ENCODE measurements around the gene PPP5C.
A peak's percentile ranks its signal among the peaks of the same experiment; 100 is the strongest.
"Not testable (repeated sequence)": the region's sequence is repeated elsewhere in the genome, so short reads cannot be mapped to it uniquely, and the experiment has no call there.

The PPP5C gene

GRCh38 chr19:46409191-46409590 is 62.3 kb downstream of the PPP5C start:
- no peak for DNase-seq (ENCODE audit: low read depth)

DNA sequence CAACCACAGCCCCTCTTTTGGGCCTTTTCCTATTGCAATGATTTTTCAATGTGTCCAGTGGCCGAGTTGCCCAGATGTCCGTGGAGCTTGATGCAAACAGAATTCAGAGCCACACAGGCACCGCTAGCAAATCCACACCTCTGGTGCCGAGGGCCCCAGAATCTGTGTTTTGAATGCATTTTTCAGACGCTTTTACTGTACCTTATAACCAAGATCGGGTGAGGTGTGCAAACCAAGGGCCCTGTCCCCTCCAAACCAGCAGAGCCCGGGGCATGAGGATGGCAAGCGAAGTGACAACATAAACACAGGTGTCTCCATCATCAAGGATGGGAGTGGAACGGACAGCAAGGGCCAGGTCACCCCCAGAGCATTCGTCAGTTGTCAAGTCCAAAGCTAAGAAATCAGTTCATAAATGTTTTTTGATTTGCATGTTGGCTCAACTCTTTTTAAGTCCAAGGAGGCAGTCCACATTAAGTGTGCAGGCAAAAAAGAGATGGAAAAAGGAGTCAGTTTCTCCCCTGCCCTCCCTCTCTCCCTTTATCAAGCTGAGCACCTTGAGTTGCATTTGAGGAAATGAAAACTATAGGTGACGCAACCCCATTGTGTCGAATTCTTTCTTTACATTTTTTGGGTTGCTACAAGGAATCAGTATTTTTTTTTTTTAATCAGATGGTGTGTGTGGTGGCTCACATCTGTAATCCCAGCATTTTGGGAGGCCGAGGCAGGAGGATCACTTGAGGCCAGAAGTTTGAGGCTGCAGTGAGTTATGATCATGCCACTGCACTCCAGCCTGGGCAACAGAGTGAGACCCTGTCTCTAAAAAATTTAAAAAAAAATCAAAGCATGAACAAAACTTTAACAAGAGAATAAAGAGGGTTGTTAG is 63.6 kb downstream of the PPP5C start:
- no peak for DNase-seq (ENCODE audit: low read depth)

GRCh38 chr19:46411088-46411924 is 64.4 kb downstream of the PPP5C start:
- no peak for DNase-seq (ENCODE audit: low read depth)

DNA sequence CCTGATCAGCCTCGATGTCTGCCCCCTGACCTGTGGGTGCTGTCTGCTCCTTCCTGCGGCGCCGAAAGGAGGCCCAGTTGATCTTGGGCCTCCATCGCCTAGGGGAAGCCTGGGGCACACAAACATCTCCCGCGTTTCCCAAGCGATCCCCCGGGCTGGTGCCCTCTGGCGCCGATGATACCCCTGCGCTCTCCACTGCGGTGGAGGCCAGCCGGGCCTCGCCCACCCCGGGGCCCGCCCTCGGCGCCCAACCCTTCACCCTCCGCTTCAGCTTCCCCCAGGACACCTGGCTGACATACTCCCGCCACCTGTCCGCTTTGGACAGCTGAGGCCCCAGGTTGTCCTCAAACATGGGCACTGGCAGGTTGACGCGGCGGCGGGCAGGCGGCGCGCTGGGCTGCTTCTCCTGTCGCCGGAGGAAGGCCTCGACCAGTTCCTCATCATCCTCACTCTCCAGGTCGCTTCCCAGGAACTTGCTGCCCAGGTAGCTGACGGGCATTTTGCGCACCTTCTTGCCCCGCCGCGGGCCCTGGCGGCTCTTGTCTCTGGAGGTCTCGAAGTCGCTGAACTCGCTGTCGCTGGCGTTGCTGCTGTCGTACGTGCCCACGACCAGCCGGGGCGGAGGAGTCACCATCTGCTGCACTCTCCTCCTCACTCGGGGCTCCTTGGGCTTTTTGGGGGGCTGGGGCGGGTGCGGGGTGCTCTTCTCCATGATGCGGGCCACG is 65.2 kb downstream of the PPP5C start:
- DNase-seq (ENCODE audit: low read depth): no peak

- DNase-seq (ENCODE audit: low read depth): no peak
Observed at GRCh38 chr19:46412650-46413261, 65.9 kb downstream of the PPP5C start.

GRCh38 chr19:46413262-46414031 is 66.6 kb downstream of the PPP5C start, which contains the start of gene CCDC8:
Gene CCDC8 (minus strand): TSS chr19:46413564. CDS start chr19:46412810, 754 bp downstream.
- peak; percentile 77 for DNase-seq (ENCODE audit: low read depth)

DNA sequence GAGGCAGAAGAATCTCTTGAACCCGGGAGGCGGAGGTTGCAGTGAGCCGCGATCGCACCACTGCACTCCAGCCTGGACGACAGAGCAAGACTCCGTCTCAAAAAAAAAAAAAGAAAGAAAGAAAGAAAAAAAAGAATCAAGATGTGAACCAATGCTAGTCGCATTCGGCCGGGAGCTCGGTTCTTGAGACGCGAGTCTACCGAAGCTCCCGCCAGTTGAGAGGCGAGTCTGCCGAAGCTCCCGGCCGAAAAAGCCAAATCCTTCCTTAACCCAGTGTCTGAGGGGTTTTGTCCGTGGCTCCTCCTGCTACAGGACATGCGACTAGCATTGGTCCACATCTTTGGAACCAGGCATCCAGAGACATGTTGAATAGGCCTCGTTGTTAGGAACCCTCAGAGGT is 68.0 kb downstream of the PPP5C start:
- DNase-seq (ENCODE audit: low read depth): not testable (repeated sequence)

GRCh38 chr19:46415804-46416709 is 69.2 kb downstream of the PPP5C start:
- DNase-seq (ENCODE audit: low read depth): peak; percentile 56

DNA sequence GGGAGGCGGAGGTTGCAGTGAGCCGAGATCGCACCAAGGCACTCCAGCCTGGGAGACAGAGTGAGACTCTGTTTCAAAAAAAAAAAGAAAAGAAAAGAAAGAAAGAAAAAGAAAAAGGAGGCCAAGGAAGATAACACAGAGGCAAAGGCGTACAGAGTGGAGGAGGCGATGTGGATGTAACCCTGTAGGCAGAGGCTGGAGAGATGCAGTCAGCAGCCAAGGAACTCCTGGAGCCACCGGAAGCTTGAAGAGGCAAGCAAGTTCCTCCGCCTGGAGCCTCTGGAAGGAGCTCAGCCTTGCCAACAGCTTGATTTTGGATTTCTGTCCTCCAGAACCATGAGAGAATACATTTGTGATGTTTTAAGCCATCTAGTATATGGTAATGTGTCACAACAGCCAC is 73.2 kb downstream of the PPP5C start:
- DNase-seq (ENCODE audit: low read depth): no peak

GRCh38 chr19:46422344-46422743 is 75.5 kb downstream of the PPP5C start:
- no peak for DNase-seq (ENCODE audit: low read depth)

GRCh38 chr19:46423188-46423587 is 76.3 kb downstream of the PPP5C start:
- DNase-seq (ENCODE audit: low read depth): no peak

- DNase-seq (ENCODE audit: low read depth): no peak
Observed at GRCh38 chr19:46426035-46426505, 79.2 kb downstream of the PPP5C start.

DNA sequence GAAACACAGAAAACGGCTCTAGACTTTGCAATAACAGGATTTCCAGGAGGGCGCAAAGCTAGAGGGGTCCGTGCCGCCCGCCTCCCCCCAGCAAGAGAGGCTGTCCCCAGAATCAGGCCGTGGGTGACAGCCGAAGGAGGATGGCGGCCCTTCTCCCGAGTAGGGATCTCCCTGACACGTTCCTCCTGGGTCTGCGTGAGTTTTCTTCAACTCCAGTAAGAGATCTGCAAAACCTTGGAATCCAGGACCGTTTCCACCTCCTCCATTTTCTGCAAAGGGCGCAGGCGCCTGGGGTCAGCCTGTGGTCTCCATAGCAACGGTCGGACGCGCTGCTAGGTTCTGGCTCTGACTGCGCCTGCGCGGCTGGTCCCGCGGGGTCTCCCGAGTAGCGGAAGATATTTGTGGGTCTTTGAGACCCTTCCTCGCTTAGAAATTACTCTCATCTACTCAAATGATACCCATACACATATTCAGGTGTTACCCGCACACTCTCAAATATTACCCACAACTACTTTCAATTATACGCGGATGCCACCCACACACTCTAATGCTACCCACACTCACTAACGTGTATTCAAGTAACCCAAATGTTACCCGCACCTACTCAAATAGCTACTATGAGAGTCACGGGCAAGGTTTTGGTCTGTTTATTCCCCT is 79.7 kb downstream of the PPP5C start:
- peak; percentile 38 for DNase-seq (ENCODE audit: low read depth)

DNA sequence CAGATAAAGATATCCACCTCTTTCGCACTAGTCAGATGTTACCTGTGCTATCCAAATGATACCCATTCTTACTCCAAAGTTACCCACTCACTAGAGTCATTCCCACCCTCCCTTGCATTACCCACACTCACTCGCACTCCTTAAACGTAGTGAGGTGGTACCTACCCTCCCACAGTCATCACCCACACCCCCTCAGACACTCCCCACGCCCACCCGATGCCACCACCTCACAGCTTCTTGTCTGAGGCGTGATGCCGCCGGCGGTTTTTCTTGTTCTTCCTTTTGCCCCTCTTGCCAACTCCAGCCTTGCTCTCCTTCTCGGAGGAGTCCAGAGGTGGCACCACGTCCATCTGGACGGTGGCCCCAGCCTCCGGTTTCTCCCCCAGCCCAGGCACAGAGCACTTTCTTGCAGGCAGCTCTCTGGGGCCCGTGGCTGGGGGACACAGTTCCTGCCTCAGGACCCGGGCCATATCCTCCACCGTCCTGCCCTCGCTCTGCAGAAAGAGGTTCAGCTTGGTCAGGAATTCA is 80.7 kb downstream of the PPP5C start:
- no peak for DNase-seq (ENCODE audit: low read depth)

GRCh38 chr19:46428239-46429135 is 81.6 kb downstream of the PPP5C start, which contains the start of gene PNMA8C:
Gene PNMA8C (minus strand): TSS chr19:46428936. CDS start chr19:46428359, 577 bp downstream.
- no peak for DNase-seq (ENCODE audit: low read depth)

GRCh38 chr19:46429999-46430398 is 83.1 kb downstream of the PPP5C start:
- DNase-seq (ENCODE audit: low read depth): no peak

DNA sequence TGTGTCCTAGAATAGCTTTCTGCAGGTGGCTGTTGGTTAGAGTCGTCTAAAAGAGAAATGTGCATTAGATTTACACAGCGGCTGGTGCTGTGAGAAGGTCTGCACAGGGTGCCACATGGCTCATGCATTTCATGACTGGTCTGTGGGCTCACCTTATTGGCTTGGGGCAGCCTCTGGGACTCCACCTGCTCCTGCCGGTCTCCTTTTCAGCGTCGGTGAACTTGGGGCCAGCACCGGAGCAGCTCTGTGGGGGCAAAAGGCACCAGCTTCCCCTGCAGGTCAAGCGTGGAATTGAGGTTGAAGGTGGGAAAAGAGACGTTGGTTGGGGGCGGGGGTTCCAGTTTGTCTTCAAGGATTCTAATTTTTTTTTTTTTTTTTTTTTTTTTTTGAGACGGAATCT is 84.9 kb downstream of the PPP5C start:
- no peak for DNase-seq (ENCODE audit: low read depth)

GRCh38 chr19:46433470-46433869 is 86.6 kb downstream of the PPP5C start:
- DNase-seq (ENCODE audit: low read depth): not testable (repeated sequence)
